Measurements from ENCODE around the gene TSC22D3.

The TSC22D3 gene

GRCh38 chrX:107713543-107714205, 61.9 kb downstream of the TSC22D3 start:
- Histone ChIP-seq H3K36me3 (peaks cover 0 to 29% (median 12%) of the 10 kb centered on the region in 11 experiments; a peak in 13 of 22 replicates), H4K20me1 (peaks cover 0 to 48% (median 28%) of the 10 kb centered on the region in 11 experiments; a peak in 19 of 22 replicates), H3K4me1 (peaks cover 34 to 72% (median 61%) of the 10 kb centered on the region in 10 experiments), H3K9me3 (replicated peaks in 1 of 11) (no peaks in the 10 kb centered on the region), H3K9ac (peak overlapping the region in 1 of 11 experiments; percentile 9; a peak in 1 of 22 replicates), H3K4me3 (peak overlapping the region in 2 of 10 experiments; percentile 42 to 73; a peak in 3 of 20 replicates), H3K4me2 (peak overlapping the region in 7 of 11 experiments; percentile 3 to 92 (median 84); a peak in 9 of 22 replicates), H3K27ac (peak overlapping the region in 1 of 11 experiments; percentile 97; a peak in 2 of 22 replicates), H3K27me3 (peaks cover 61 to 90% (median 83%) of the 10 kb centered on the region in 11 experiments)
- TF ChIP-seq Cebpa-rat (IDR thresholded peaks at IDR 0.05), result no peak

GRCh38 chrX:107713203-107713542, 62.4 kb downstream of the TSC22D3 start:
- Histone ChIP-seq H3K27me3 (peaks cover 63 to 90% (median 83%) of the 10 kb centered on the region in 11 experiments), H3K4me3 (no peak overlapping the region), H4K20me1 (peaks cover 0 to 48% (median 28%) of the 10 kb centered on the region in 11 experiments; a peak in 19 of 22 replicates), H3K9me3 (replicated peaks in 1 of 11) (no peaks in the 10 kb centered on the region), H3K4me2 (peak overlapping the region in 6 of 11 experiments; percentile 14 to 92 (median 82); a peak in 8 of 22 replicates), H3K36me3 (peaks cover 0 to 29% (median 12%) of the 10 kb centered on the region in 11 experiments; a peak in 13 of 22 replicates), H3K27ac (peak overlapping the region in 1 of 11 experiments; percentile 97; a peak in 2 of 22 replicates), H3K4me1 (peaks cover 30 to 68% (median 59%) of the 10 kb centered on the region in 10 experiments), H3K9ac (no peak overlapping the region)
- no peak for TF ChIP-seq Cebpa-rat (IDR thresholded peaks at IDR 0.05)

DNA sequence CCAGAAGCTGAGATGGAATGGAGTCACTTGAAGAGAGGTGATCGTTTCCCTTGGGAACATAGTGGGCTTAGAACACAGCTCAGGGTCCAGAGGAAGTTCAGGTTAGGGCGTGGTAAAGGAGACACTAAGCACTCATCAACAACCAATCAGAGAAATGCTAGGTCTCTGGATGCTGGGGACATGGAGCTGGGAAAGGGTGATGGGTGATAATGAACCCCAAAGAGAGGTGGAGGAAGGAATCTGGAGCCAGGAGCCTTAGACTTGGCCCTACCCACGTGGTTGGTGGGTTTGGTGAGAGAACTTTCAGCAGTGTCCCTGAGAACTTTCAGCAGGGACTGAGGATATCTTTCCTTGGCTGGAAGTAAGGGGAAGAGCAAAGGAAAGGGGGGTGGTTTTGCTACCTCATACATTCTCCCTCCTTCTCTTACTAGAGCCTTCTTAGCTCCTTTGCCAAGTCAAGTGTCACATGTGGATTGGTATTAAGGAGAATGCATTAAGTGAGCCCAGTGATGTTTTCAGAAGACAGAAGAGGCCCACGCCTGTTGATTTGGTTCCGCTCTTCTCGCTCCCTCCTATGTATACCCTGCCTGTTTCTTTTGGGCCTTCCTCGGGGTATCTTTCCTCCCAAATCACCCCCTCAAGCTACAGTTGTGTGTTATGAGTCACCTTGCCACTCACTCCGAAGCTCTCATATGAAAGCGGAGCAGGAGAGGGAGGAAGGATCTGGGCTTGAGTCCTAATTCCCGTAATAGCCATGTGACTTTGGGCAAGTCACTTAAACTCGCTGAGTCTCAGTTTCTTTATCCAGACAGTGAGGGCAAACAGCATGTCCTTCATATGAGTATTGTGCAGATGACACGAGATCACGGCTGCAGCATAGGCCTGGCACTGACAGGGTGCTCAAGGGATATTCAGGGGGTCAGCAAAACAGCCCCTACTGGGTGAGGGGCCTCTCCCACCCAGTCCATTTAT, 63.1 kb downstream of the TSC22D3 start:
- H3K4me2 ChIP-seq, result peak overlapping the region in 8 of 11 experiments; percentile 9 to 88 (median 78); a peak in 12 of 22 replicates
- H3K27ac ChIP-seq, result peak overlapping the region in 6 of 11 experiments; percentile 70 to 97 (median 81); a peak in 8 of 22 replicates
- H4K20me1 ChIP-seq, result peaks cover 0 to 45% (median 28%) of the 10 kb centered on the region in 11 experiments; a peak in 19 of 22 replicates
- H3K27me3 ChIP-seq, result peaks cover 68 to 92% (median 87%) of the 10 kb centered on the region in 11 experiments
- H3K9ac ChIP-seq, result 0 out of 22 replicates have a peak overlapping the region, but pooled peaks of 1 of the 11 experiments have one; percentile 80
- H3K36me3 ChIP-seq, result peaks cover 0 to 29% (median 12%) of the 10 kb centered on the region in 11 experiments; a peak in 13 of 22 replicates
- H3K9me3 ChIP-seq (replicated peaks in 1 of 11), result 0 out of 22 replicates have a peak, but pooled peaks cover 0 to under 1% (median 0%) of the 10 kb centered on the region in 11 experiments
- H3K4me3 ChIP-seq, result no peak overlapping the region
- no peak for TF ChIP-seq Cebpa-rat (IDR thresholded peaks at IDR 0.05)
- H3K4me1 ChIP-seq, result peaks cover 23 to 62% (median 54%) of the 10 kb centered on the region in 10 experiments

DNA sequence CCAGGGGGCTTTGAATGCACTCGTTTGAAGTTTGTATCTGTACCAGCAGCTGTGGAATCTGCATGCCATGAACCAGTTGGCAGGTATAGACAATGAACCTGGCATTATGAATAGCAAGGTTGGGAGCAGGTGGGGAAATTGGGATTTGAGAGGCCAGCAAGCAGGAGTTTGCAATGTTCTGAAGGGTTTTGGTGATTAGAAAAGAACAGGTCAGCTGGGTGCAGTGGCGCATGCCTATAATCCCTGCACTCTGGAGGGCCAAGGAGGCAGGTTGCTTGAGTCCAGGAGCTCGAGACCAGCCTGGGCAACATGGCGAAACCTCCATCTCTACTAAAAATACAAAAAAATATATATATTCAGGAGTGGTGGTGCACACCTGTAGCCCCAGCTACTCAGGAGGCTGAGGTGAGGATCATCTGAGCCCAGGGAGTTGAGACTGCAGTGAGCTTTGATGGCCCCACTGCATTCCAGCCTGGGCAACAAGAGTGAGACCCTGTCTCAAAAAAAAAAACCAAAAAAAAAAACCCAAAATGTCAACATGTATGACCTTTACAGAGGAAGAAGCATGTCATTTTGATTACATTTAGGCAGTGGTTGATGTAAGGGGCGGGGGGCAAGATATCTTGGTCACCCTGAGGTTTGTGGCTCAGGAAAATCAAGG, 63.9 kb downstream of the TSC22D3 start:
- H3K9ac ChIP-seq, result peak overlapping the region in 8 of 11 experiments; percentile 31 to 80 (median 54); a peak in 9 of 22 replicates
- H3K4me2 ChIP-seq, result peak overlapping the region; percentile 19 to 88 (median 68)
- H3K27ac ChIP-seq, result peak overlapping the region in 8 of 11 experiments; percentile 61 to 97 (median 75); a peak in 15 of 22 replicates

GRCh38 chrX:107710617-107711391, 64.8 kb downstream of the TSC22D3 start:
- peaks cover 0 to 29% (median 12%) of the 10 kb centered on the region in 11 experiments; a peak in 13 of 22 replicates for H3K36me3 ChIP-seq
- H3K27me3 ChIP-seq, result peaks cover 77 to 95% (median 92%) of the 10 kb centered on the region in 11 experiments
- peak overlapping the region in 9 of 11 experiments; percentile 24 to 80 (median 60); a peak in 14 of 22 replicates for H3K9ac ChIP-seq
- peaks cover 17 to 56% (median 49%) of the 10 kb centered on the region in 10 experiments for H3K4me1 ChIP-seq
- peak overlapping the region in 10 of 11 experiments; percentile 59 to 97 (median 79); a peak in 20 of 22 replicates for H3K27ac ChIP-seq
- peaks cover 0 to 6% (median 0%) of the 10 kb centered on the region in 11 experiments; a peak in 1 of 22 replicates for H3K9me3 ChIP-seq (replicated peaks in 1 of 11)
- TF ChIP-seq Cebpa-rat (IDR thresholded peaks at IDR 0.05), result no peak
- peak overlapping the region; percentile 19 to 88 (median 68) for H3K4me2 ChIP-seq
- no peak overlapping the region; a peak in 1 of 20 replicates for H3K4me3 ChIP-seq
- H4K20me1 ChIP-seq, result peaks cover 0 to 40% (median 25%) of the 10 kb centered on the region in 11 experiments; a peak in 19 of 22 replicates

More for the DNA sequence above, 63.9 kb downstream of the TSC22D3 start:
- peaks cover 0 to 6% (median 0%) of the 10 kb centered on the region in 11 experiments; a peak in 1 of 22 replicates for H3K9me3 ChIP-seq (replicated peaks in 1 of 11)
- no peak for TF ChIP-seq Cebpa-rat (IDR thresholded peaks at IDR 0.05)
- peaks cover 0 to 45% (median 28%) of the 10 kb centered on the region in 11 experiments; a peak in 19 of 22 replicates for H4K20me1 ChIP-seq
- H3K4me3 ChIP-seq, result no peak overlapping the region
- peaks cover 0 to 29% (median 12%) of the 10 kb centered on the region in 11 experiments; a peak in 13 of 22 replicates for H3K36me3 ChIP-seq
- peaks cover 72 to 92% (median 88%) of the 10 kb centered on the region in 11 experiments for H3K27me3 ChIP-seq
- peaks cover 18 to 56% (median 49%) of the 10 kb centered on the region in 10 experiments for H3K4me1 ChIP-seq

- H3K9me3 ChIP-seq (replicated peaks in 1 of 11), result peaks cover 0 to 6% (median 0%) of the 10 kb centered on the region in 11 experiments; a peak in 1 of 22 replicates
- H3K4me1 ChIP-seq, result peaks cover 13 to 41% (median 37%) of the 10 kb centered on the region in 10 experiments; a peak in 19 of 20 replicates
- H3K36me3 ChIP-seq, result peaks cover 0 to 15% (median 8%) of the 10 kb centered on the region in 11 experiments; a peak in 12 of 22 replicates
- H3K4me3 ChIP-seq, result no peak overlapping the region
- peaks cover 0 to 26% (median 10%) of the 10 kb centered on the region in 11 experiments; a peak in 18 of 22 replicates for H4K20me1 ChIP-seq
- TF ChIP-seq Cebpa-rat (IDR thresholded peaks at IDR 0.05), result no peak
- H3K27ac ChIP-seq, result peak overlapping the region in 1 of 11 experiments; percentile 97; a peak in 1 of 22 replicates
- peaks cover 76 to 95% (median 92%) of the 10 kb centered on the region in 11 experiments for H3K27me3 ChIP-seq
- no peak overlapping the region for H3K9ac ChIP-seq
- H3K4me2 ChIP-seq, result no peak overlapping the region
Observed at GRCh38 chrX:107709266-107709806, 66.3 kb downstream of the TSC22D3 start.

All from BLaER1 treated with 17β-estradiol and CSF1 and Interleukin-3, amounts not matched to agents 10 nM and 100 nM (cell line).